Fibroblast of lung (primary cell): Measurements from ENCODE around the gene APOBEC3F. TPM values are rescaled to one million over a fixed set of nuclear protein-coding genes. Genes with fewer than 3 reads are reported as not detected.
"Not testable (repeated sequence)": the region's sequence is repeated elsewhere in the genome, so short reads cannot be mapped to it uniquely, and the experiment has no call there.

Experiments
- DNase-seq, 2 donors: peaks; one replicate each; pipeline versions ENCODE4 v3.0.0 to v3.0.0-alpha.2; 2010; ENCODE audit warnings: low read depth in 2 of 2
- H2AFZ ChIP-seq: 2 replicates; pipeline ENCODE4 v1.5.1; 2012; ENCODE audit warnings: low read length, control low read depth, inconsistent platforms
- H3K27ac ChIP-seq: 2 replicates; pipeline ENCODE4 v1.5.1; 2011; ENCODE audit warnings: low read length, control low read depth; ENCODE audit not compliant: insufficient read depth
- H3K27me3 ChIP-seq: 2 replicates; pipeline ENCODE4 v1.5.1; 2011; ENCODE audit warnings: mild to moderate bottlenecking, low read length; ENCODE audit not compliant: control insufficient read depth, insufficient read depth
- H3K36me3 ChIP-seq: 2 replicates; pipeline ENCODE4 v1.5.1; 2011; ENCODE audit warnings: low read length; ENCODE audit not compliant: control insufficient read depth, insufficient read depth
- H3K4me1 ChIP-seq: 2 replicates; pipeline ENCODE4 v1.5.1; 2011; ENCODE audit warnings: low read length; ENCODE audit not compliant: control insufficient read depth, insufficient read depth; ENCODE audit errors: extremely low read depth
- H3K4me2 ChIP-seq: 2 replicates; pipeline ENCODE4 v1.5.1; 2011; ENCODE audit warnings: low read length, control low read depth; ENCODE audit not compliant: insufficient read depth; ENCODE audit errors: extremely low read depth
- H3K4me3 ChIP-seq, 4 experiments: fragments of 200-600 bp in 1 of 4; sonication (generic) in 1 of 4; replicated peaks in 1 of 4; 2 replicates each; pipeline ENCODE4 v1.5.1; 2011 to 2016; ENCODE audit warnings: low read length in 4 of 4, low read depth in 3 of 4, mild to moderate bottlenecking in 3 of 4, control low read depth in 2 of 4, inconsistent platforms in 1 of 4, mixed read lengths in 1 of 4; ENCODE audit not compliant: insufficient read depth in 1 of 4; ENCODE audit errors: control extremely low read depth in 1 of 4
- H3K79me2 ChIP-seq: 2 replicates; pipeline ENCODE4 v1.5.1; 2012; ENCODE audit warnings: mild to moderate bottlenecking, low read length, inconsistent platforms; ENCODE audit not compliant: control insufficient read depth, insufficient read depth
- H3K9ac ChIP-seq: 2 replicates; pipeline ENCODE4 v1.5.1; 2011; ENCODE audit warnings: mild to moderate bottlenecking, low read length, control low read depth; ENCODE audit not compliant: insufficient read depth
- H3K9me3 ChIP-seq: 2 replicates; pipeline ENCODE4 v1.5.1; 2012; ENCODE audit warnings: low read depth, low read length; ENCODE audit not compliant: control insufficient read depth, insufficient read depth
- H4K20me1 ChIP-seq: 2 replicates; pipeline ENCODE4 v1.5.1; 2011; ENCODE audit warnings: low read length; ENCODE audit not compliant: control insufficient read depth, insufficient read depth; ENCODE audit errors: extremely low read depth
- EZH2 ChIP-seq: IDR thresholded peaks from 2 replicates; pipeline ENCODE4 v1.5.1; 2012; ENCODE audit warnings: low read length, control low read depth, mild to moderate bottlenecking; ENCODE audit errors: missing control alignments
- polyA plus RNA-seq, 2 donors: library from polyadenylated mRNA; depleted of rRNA in 1 of 2; stranded (reverse) in 1 of 2; unstranded in 1 of 2; fragments of >200 nt; gene quantifications; 2 replicates each; pipeline ENCODE4 v1.2.1, GENCODE V29; 2011 to 2012; ENCODE audit warnings: missing spikeins in 1 of 2
- total RNA-seq: library from RNA; depleted of rRNA; stranded (reverse); fragments of >200 nt; gene quantifications from 2 replicates; pipeline ENCODE4 v1.2.1, GENCODE V29; 2014
- TF ChIP-seq, protein P1 (sequence below), 2 donors: IDR thresholded peaks in 1 of 2; conservative IDR thresholded peaks in 1 of 2; 1 replicate in 1 of 2; 2 replicates in 1 of 2; pipeline ENCODE4 v1.5.1; 2011 to 2012; ENCODE audit warnings: low read length in 2 of 2, control low read depth in 1 of 2, inconsistent platforms in 1 of 2, low read depth in 1 of 2, mild to moderate bottlenecking in 1 of 2

APOBEC3F gene
- total and polyA plus RNA-seq, 2 donors (not counting 1 experiment from before 2014, with no cell fraction given), result 6.3 to 7.8 TPM

DNA sequence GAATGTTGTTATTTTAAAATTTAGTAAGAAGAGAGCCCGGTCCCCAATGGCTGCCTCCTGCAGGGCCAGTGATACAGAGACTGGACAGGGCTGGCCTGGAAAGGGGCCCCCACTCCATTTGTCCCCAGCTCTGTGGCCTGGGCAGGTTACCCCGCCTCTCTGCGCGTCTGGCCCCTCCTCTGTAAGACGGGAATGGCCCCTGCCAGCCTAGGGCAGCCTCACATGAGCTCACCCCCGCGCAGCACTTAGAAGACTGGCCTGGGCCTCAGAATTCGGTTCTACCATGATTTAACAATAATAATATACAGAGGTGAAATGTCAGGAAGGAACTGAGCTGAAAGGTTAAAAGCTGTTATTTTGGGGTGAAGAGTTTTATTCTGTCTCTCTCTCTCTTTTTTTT lies 37.7 kb downstream of the APOBEC3F start:
- Histone ChIP-seq H3K9ac (no peak overlapping the region), H3K79me2 (no peaks in the 10 kb centered on the region)
- no peak for TF ChIP-seq EZH2
- TF ChIP-seq, protein P1, sequence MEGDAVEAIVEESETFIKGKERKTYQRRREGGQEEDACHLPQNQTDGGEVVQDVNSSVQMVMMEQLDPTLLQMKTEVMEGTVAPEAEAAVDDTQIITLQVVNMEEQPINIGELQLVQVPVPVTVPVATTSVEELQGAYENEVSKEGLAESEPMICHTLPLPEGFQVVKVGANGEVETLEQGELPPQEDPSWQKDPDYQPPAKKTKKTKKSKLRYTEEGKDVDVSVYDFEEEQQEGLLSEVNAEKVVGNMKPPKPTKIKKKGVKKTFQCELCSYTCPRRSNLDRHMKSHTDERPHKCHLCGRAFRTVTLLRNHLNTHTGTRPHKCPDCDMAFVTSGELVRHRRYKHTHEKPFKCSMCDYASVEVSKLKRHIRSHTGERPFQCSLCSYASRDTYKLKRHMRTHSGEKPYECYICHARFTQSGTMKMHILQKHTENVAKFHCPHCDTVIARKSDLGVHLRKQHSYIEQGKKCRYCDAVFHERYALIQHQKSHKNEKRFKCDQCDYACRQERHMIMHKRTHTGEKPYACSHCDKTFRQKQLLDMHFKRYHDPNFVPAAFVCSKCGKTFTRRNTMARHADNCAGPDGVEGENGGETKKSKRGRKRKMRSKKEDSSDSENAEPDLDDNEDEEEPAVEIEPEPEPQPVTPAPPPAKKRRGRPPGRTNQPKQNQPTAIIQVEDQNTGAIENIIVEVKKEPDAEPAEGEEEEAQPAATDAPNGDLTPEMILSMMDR (conservative IDR thresholded peaks at IDR 0.05 in 1 of 2, IDR thresholded peaks at IDR 0.05 in 1 of 2; ENCODE audit: low read depth in 1 of 2, low read length in 2 of 2), result no peak

DNA sequence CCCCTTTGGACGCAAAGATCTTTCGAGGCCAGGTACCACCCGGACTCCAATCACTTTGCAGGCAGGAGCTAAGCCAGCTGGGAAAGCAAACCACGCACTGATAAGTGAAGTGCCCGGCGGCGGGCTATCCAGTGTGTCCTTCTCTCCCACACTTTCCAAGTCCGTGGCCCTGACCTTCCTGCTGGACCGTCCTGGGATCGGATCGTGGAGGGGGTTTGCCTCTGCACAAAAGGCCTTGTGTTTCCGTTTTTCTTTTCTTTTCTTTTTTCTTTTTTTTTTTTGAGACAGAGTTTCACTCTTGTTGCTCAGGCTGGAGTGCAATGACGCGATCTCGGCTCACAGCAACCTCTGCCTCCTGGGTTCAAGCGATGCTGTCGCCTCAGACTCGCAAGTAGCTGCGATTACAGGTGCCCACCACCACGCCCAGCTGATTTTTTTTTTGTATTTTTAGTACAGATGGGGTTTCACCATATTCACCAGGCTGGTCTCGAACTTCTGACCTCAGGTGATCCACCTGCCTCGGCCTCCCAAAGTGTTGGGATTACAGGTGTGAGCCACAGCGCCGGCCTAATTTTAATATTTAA lies 38.5 kb downstream of the APOBEC3F start:
- H3K79me2 ChIP-seq, H2AFZ ChIP-seq, H3K4me3 ChIP-seq, DNase-seq, H3K9ac ChIP-seq, H3K27ac ChIP-seq, H3K9me3 ChIP-seq, H3K4me1 ChIP-seq, H3K27me3 ChIP-seq, H4K20me1 ChIP-seq, H3K36me3 ChIP-seq, H3K4me2 ChIP-seq: not testable (repeated sequence)

More for the DNA sequence above, 37.7 kb downstream of the APOBEC3F start:
- no peaks in the 10 kb centered on the region for H3K4me1 ChIP-seq
- H2AFZ ChIP-seq, result no peak overlapping the region
- no peak overlapping the region for H3K4me2 ChIP-seq
- H3K27ac ChIP-seq, result no peak overlapping the region
- DNase-seq, result no peak
- H3K27me3 ChIP-seq, result no peaks in the 10 kb centered on the region
- H3K36me3 ChIP-seq, result no peaks in the 10 kb centered on the region
- H4K20me1 ChIP-seq, result no peaks in the 10 kb centered on the region
- no peaks in the 10 kb centered on the region for H3K9me3 ChIP-seq
- H3K4me3 ChIP-seq, result no peak overlapping the region

DNA sequence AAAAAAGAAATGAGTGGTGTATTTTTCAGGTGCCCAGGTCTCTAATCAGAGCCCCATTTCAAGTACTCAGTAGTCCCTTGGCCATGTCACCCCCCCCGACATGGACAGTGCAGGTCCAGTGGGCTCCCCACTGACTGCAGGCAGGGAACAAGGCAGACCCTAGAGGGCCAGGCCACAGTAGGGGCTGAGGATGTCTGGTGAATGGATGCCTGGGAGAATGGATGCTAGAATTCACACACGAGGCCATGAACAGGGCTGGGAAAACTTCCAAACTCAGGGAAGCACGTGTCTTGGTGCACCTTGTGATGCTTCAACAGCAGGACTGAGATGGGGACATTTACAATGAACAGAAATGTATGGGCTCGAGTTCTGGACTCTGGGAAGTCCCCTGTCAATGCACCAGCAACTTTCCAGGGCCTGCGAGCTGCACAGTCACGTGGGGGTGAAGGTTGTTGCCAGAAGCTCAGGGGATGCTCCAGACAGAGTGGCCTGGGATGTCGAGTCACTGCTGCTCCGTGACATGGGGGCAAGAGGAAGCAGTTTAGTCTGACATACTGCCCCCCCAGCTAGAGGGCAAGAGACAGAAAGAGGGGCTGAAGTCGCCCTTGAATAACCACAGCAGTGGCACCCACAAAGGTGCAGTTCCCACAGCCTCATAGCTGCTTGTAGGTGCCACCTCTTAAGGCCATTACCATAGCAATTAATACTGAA lies 39.5 kb downstream of the APOBEC3F start:
- Histone ChIP-seq H3K4me1 (no peaks in the 10 kb centered on the region), H2AFZ (no peak overlapping the region), H3K27ac (no peak overlapping the region), H3K27me3 (no peaks in the 10 kb centered on the region), H4K20me1 (no peaks in the 10 kb centered on the region), H3K9ac (no peak overlapping the region), H3K4me2 (no peak overlapping the region), H3K36me3 (no peaks in the 10 kb centered on the region), H3K9me3 (no peaks in the 10 kb centered on the region), H3K79me2 (no peaks in the 10 kb centered on the region), H3K4me3 (no peak overlapping the region)
- TF ChIP-seq, protein P1 (conservative IDR thresholded peaks at IDR 0.05 in 1 of 2, IDR thresholded peaks at IDR 0.05 in 1 of 2; ENCODE audit: low read depth in 1 of 2, low read length in 2 of 2), result no peak
- no peak for TF ChIP-seq EZH2
- no peak for DNase-seq
